ENCODE results near the gene TRPM1. TPM values are rescaled to one million over a fixed set of nuclear protein-coding genes. Genes with fewer than 3 reads are reported as not detected.

TRPM1 gene
- total RNA-seq, 1 donor from 2014 or later: not detected

DNA sequence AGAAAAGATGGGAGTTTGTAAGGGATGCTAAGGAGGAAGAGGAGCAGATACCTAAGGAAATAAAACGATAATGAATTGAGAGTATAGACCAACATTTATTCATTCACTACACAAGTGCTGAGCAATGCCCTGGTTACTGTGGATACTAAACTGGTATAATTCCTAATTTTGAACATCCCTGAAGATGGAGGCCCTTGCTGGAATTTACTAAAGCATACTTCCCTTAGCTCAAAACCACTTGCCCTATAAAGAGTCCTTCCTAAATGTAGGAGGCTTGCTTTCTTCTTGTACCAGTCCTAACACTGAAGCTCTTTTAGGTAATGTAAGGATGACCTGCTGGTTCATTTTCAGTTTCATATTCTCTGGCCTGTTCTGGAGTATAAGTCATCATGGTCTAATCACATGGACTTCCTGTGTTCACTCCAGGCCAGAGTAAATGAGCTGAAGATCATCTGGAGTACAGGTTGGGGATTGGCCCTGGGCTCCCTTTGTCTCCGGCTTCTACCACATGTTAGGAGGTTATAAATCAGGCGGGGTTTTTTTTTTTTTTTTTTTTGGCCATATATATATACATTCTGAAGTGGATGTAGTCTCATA, 70.0 kb downstream of the TRPM1 start:
- no peaks in the 10 kb centered on the region for H3K9me3 ChIP-seq
- H3K4me3 ChIP-seq: no peak overlapping the region
- TF ChIP-seq, protein P1, sequence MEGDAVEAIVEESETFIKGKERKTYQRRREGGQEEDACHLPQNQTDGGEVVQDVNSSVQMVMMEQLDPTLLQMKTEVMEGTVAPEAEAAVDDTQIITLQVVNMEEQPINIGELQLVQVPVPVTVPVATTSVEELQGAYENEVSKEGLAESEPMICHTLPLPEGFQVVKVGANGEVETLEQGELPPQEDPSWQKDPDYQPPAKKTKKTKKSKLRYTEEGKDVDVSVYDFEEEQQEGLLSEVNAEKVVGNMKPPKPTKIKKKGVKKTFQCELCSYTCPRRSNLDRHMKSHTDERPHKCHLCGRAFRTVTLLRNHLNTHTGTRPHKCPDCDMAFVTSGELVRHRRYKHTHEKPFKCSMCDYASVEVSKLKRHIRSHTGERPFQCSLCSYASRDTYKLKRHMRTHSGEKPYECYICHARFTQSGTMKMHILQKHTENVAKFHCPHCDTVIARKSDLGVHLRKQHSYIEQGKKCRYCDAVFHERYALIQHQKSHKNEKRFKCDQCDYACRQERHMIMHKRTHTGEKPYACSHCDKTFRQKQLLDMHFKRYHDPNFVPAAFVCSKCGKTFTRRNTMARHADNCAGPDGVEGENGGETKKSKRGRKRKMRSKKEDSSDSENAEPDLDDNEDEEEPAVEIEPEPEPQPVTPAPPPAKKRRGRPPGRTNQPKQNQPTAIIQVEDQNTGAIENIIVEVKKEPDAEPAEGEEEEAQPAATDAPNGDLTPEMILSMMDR (IDR thresholded peaks at IDR 0.05): no peak
- intact Hi-C loops (cut with DNase I): no loop called here
- no peak for DNase-seq (ENCODE audit: low spot score in 2 of 2)
- no peaks in the 10 kb centered on the region for H3K36me3 ChIP-seq
- H3K27ac ChIP-seq: no peak overlapping the region
- H3K4me1 ChIP-seq: no peaks in the 10 kb centered on the region
- H3K27me3 ChIP-seq: no peaks in the 10 kb centered on the region

DNA sequence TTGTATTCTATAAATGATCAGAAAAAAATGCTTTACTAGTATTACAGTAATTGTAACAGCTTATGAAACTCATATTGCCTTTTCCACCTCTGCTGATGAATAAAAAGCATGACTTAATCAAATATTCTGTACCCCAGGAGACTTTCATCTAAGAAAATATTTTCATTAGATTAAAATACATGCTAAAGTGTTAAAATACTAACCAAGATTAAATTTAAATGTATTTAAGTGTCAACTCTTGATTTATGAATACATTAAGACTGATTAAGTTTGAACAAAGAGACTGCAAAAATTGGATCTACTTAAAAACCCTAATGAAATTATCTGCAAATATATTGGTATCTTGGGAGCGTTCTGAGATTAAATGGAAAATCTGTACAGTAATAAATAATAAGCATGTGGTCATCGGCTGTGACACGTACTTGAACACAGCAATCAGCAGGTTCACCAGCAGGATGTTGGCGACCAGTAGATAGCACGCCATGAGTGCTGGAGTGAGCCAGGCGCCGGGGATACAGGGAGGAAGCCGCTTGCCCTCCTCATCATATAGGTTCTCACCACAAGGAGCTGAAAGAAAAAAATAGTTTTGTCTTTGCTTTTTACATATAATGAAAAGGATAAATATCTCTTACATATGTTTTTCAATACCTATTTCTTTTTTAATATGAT, 73.5 kb downstream of the TRPM1 start:
- H3K4me3 ChIP-seq: no peak overlapping the region
- TF ChIP-seq, protein P1 (IDR thresholded peaks at IDR 0.05): no peak
- H3K27me3 ChIP-seq: no peaks in the 10 kb centered on the region
- intact Hi-C loops (cut with DNase I): no loop called here
- H3K36me3 ChIP-seq: no peaks in the 10 kb centered on the region
- no peak for DNase-seq (ENCODE audit: low spot score in 2 of 2)
- no peaks in the 10 kb centered on the region for H3K9me3 ChIP-seq
- no peaks in the 10 kb centered on the region for H3K4me1 ChIP-seq
- H3K27ac ChIP-seq: no peak overlapping the region

DNA sequence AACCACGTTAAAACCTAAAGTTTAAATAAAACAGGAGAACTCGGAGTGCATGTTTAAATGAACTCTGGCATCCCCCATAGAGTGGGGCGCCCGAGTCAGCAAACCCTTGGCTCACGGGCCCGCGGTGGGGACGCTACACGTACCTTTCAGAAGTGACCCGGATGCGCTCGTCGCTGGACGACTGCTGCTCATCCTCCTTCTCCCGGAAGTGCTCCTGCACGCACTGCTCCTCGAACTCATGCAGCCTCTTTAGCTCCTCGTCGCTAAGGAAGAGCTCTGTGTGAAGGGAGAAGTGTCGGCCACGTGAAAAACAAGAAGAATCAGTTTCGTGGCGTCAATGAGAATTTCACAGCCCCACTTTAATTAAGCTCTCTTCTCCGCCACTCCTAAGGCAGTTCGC, 75.5 kb downstream of the TRPM1 start:
- TF ChIP-seq, protein P1 (IDR thresholded peaks at IDR 0.05): no peak
- no peak for DNase-seq (ENCODE audit: low spot score in 2 of 2)
- no peaks in the 10 kb centered on the region for H3K4me1 ChIP-seq
- intact Hi-C loops (cut with DNase I): no loop called here
- H3K9me3 ChIP-seq: no peaks in the 10 kb centered on the region
- no peaks in the 10 kb centered on the region for H3K36me3 ChIP-seq
- H3K27ac ChIP-seq: no peak overlapping the region
- H3K4me3 ChIP-seq: no peak overlapping the region
- H3K27me3 ChIP-seq: no peaks in the 10 kb centered on the region

DNA sequence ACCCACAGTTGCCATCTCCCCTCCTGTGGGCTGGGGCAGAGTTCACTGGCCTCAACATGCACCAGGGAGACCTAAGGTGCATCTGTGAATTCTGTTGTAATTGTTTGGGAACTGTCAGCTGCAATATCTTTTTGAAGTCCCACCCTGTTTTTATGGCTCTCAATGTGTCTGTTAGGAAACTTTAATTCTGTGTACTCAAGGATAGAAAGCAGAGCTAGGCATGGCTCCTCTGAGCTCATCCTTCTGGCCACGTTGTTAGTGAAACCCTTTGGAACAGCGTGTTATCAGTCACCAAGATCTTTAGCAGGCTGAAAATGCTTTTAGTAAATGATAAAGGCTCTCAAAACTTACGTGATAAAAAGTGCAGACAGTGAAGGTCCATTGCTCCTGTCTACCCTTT, 76.5 kb downstream of the TRPM1 start:
- Histone ChIP-seq H3K9me3 (no peaks in the 10 kb centered on the region), H3K27me3 (no peaks in the 10 kb centered on the region), H3K4me1 (no peaks in the 10 kb centered on the region), H3K36me3 (no peaks in the 10 kb centered on the region), H3K4me3 (no peak overlapping the region), H3K27ac (no peak overlapping the region)
- intact Hi-C loops (cut with DNase I): no loop called here
- DNase-seq (ENCODE audit: low spot score in 2 of 2): no peak
- TF ChIP-seq, protein P1 (IDR thresholded peaks at IDR 0.05): no peak

DNA sequence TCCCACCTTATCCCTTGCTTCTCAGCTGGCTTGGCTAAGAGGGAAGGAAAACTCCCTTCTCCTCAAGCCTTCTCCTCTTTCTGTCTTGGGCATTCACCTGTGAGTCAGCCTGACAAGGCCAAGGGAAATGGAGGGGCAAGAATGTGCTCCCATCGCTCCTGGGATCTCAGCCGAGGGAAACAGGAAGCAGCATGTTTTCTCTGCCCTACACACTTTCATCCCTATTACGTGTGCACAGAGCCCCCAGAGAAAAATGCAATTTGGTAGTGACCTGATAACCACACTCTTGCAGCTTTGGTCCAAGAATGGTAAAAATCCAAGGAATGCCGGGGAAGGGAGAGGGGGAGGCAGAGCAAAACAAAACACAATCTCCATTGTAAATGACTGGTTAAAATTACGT, 77.2 kb downstream of the TRPM1 start:
- no peak overlapping the region for H3K27ac ChIP-seq
- no peaks in the 10 kb centered on the region for H3K36me3 ChIP-seq
- intact Hi-C loops (cut with DNase I): no loop called here

More for the DNA sequence above, 77.2 kb downstream of the TRPM1 start:
- Histone ChIP-seq H3K4me3 (no peak overlapping the region), H3K9me3 (no peaks in the 10 kb centered on the region), H3K4me1 (no peaks in the 10 kb centered on the region), H3K27me3 (no peaks in the 10 kb centered on the region)
- TF ChIP-seq, protein P1 (IDR thresholded peaks at IDR 0.05): no peak
- DNase-seq (ENCODE audit: low spot score in 2 of 2): no peak

All from ascending aorta (tissue), 2 donors.